IMR-90 (cell line): ENCODE data around the gene NARS2. TPM values are rescaled to one million over a fixed set of nuclear protein-coding genes. Genes with fewer than 3 reads are reported as not detected.

Experiments
- ATAC-seq: fragments of 200-7000 bp; cut with Tn5 transposase; 2 replicates; pipeline ENCODE4 v1.9.1; 2020; ENCODE audit warnings: low read depth, mild to moderate bottlenecking, moderate library complexity
- BruUV-seq: library from RNA; stranded (reverse); fragments of 400-500 nt; replicated peaks from 2 replicates; lab custom pipeline; 2021; lab: Mats Ljungman, UMichigan
- CTCF ChIA-PET: fragments of 300-600 bp; formaldehyde crosslinking; extraction: SDS; loops from one replicate; lab custom pipeline; 2021; ENCODE audit warnings: antibody characterized with exemption; lab: Yijun Ruan, JAX
- POLR2A ChIA-PET: fragments of 300-600 bp; sonication (Branson Sonifier 250); formaldehyde crosslinking; loops from one replicate; lab custom pipeline; 2022; ENCODE audit warnings: antibody characterized with exemption; ENCODE audit not compliant: unreplicated experiment; lab: Charles Lee
- DNase-seq: peaks from one replicate; pipeline ENCODE4 v3.0.0; 2013
- H2AFZ ChIP-seq: replicated peaks from 2 replicates; pipeline ENCODE3; 2013; ENCODE audit warnings: low read length, mild to moderate bottlenecking; ENCODE audit not compliant: poor library complexity
- H2AK5ac ChIP-seq: 2 replicates; pipeline ENCODE4 v1.6.1; 2013; ENCODE audit warnings: low read depth, low read length, inconsistent platforms
- H2AK9ac ChIP-seq: replicated peaks from 2 replicates; pipeline ENCODE3; 2013; ENCODE audit warnings: mild to moderate bottlenecking, low read depth, low read length, moderate library complexity; ENCODE audit not compliant: poor library complexity
- H2BK120ac ChIP-seq: 2 replicates; pipeline ENCODE4 v1.6.1; 2013; ENCODE audit warnings: low read depth, low read length, inconsistent platforms
- H2BK15ac ChIP-seq: 3 replicates; pipeline ENCODE4 v1.6.1; 2013; ENCODE audit warnings: low read depth, low read length, inconsistent platforms
- H2BK20ac ChIP-seq: 2 replicates; pipeline ENCODE4 v1.6.1; 2013; ENCODE audit warnings: low read depth, mild to moderate bottlenecking, inconsistent platforms, low read length, moderate library complexity
- H2BK5ac ChIP-seq: 2 replicates; pipeline ENCODE4 v1.6.1; 2013; ENCODE audit warnings: mild to moderate bottlenecking, low read depth, low read length, inconsistent platforms; ENCODE audit not compliant: poor library complexity, severe bottlenecking
- H3K14ac ChIP-seq: replicated peaks from 2 replicates; pipeline ENCODE4 v1.6.1; 2013; ENCODE audit warnings: low read depth, low read length, inconsistent platforms
- H3K18ac ChIP-seq: 2 replicates; pipeline ENCODE4 v1.6.1; 2013; ENCODE audit warnings: low read depth, low read length, control low read depth
- H3K23ac ChIP-seq: 2 replicates; pipeline ENCODE4 v1.6.1; 2013; ENCODE audit warnings: low read depth, low read length, inconsistent platforms
- H3K27ac ChIP-seq: 2 replicates; pipeline ENCODE4 v1.5.1; 2013; ENCODE audit warnings: mild to moderate bottlenecking, control low read depth, low read length; ENCODE audit not compliant: insufficient read depth
- H3K27me3 ChIP-seq: 2 replicates; pipeline ENCODE4 v1.6.1; 2013; ENCODE audit warnings: low read length; ENCODE audit not compliant: control insufficient read depth, insufficient read depth
- H3K36me3 ChIP-seq: 2 replicates; pipeline ENCODE4 v1.6.1; 2013; ENCODE audit warnings: low read length, mixed read lengths; ENCODE audit not compliant: control insufficient read depth, insufficient read depth
- H3K4ac ChIP-seq: 2 replicates; pipeline ENCODE4 v1.6.1; 2013; ENCODE audit warnings: low read depth, low read length, inconsistent platforms
- H3K4me1 ChIP-seq: 2 replicates; pipeline ENCODE4 v1.6.1; 2013; ENCODE audit warnings: low read length, mixed read lengths; ENCODE audit not compliant: control insufficient read depth, insufficient read depth
- H3K4me2 ChIP-seq: 2 replicates; pipeline ENCODE4 v1.6.1; 2013; ENCODE audit warnings: low read depth, mild to moderate bottlenecking, control low read depth, low read length, moderate library complexity
- H3K4me3 ChIP-seq: 2 replicates; pipeline ENCODE4 v1.5.1; 2013; ENCODE audit warnings: low read depth, mild to moderate bottlenecking, control low read depth, low read length, moderate library complexity; ENCODE audit not compliant: insufficient read depth
- H3K56ac ChIP-seq: 2 replicates; pipeline ENCODE4 v1.6.1; 2013; ENCODE audit warnings: low read length, inconsistent platforms; ENCODE audit not compliant: insufficient read depth; ENCODE audit errors: extremely low read depth
- H3K79me1 ChIP-seq, 2 experiments: 2 replicates each; pipeline ENCODE4 v1.6.1; 2013; ENCODE audit warnings: low read length in 2 of 2, inconsistent platforms in 1 of 2, low read depth in 1 of 2
- H3K9ac ChIP-seq: 2 replicates; pipeline ENCODE4 v1.6.1; 2013; ENCODE audit warnings: low read depth, low read length, control low read depth
- H3K9me1 ChIP-seq: 2 replicates; pipeline ENCODE4 v1.6.1; 2013; ENCODE audit warnings: low read length, inconsistent platforms; ENCODE audit not compliant: insufficient read depth
- H3K9me3 ChIP-seq: 2 replicates; pipeline ENCODE4 v1.6.1; 2013; ENCODE audit warnings: low read length; ENCODE audit not compliant: control insufficient read depth, insufficient read depth
- H4K20me1 ChIP-seq: 2 replicates; pipeline ENCODE4 v1.6.1; 2013; ENCODE audit warnings: low read length, inconsistent platforms; ENCODE audit not compliant: insufficient read depth
- H4K5ac ChIP-seq: 2 replicates; pipeline ENCODE4 v1.6.1; 2013; ENCODE audit warnings: mild to moderate bottlenecking, low read depth, low read length, control low read depth
- H4K8ac ChIP-seq, 2 experiments: 2 replicates each; pipeline ENCODE4 v1.6.1; 2013; ENCODE audit warnings: low read depth in 2 of 2, low read length in 2 of 2, control low read depth in 1 of 2, inconsistent platforms in 1 of 2
- H4K91ac ChIP-seq: 2 replicates; pipeline ENCODE4 v1.6.1; 2013; ENCODE audit warnings: low read depth, low read length, inconsistent platforms; ENCODE audit not compliant: insufficient read depth
- BHLHE40 ChIP-seq: fragments of 150-350 bp; IDR thresholded peaks from 2 replicates; pipeline ENCODE4 v1.6.1; 2016; ENCODE audit warnings: mild to moderate bottlenecking, low read depth, low read length
- CHD1 ChIP-seq: IDR thresholded peaks from 2 replicates; pipeline ENCODE4 v1.6.1; 2012; ENCODE audit warnings: low read depth, low read length, improper control_type of control experiment
- FOS ChIP-seq: fragments of 150-350 bp; IDR thresholded peaks from 2 replicates; pipeline ENCODE4 v1.6.1; 2016; ENCODE audit warnings: low read depth, low read length
- MAFK ChIP-seq: IDR thresholded peaks from 2 replicates; pipeline ENCODE4 v1.6.1; 2012; ENCODE audit warnings: low read depth, low read length, improper control_type of control experiment
- MAZ ChIP-seq: IDR thresholded peaks from 2 replicates; pipeline ENCODE4 v1.6.1; 2012; ENCODE audit warnings: low read depth, mild to moderate bottlenecking, low read length, improper control_type of control experiment, moderate library complexity, borderline replicate concordance
- MXI1 ChIP-seq: IDR thresholded peaks from 2 replicates; pipeline ENCODE4 v1.6.1; 2012; ENCODE audit warnings: low read depth, mild to moderate bottlenecking, low read length, moderate library complexity, borderline replicate concordance
- NFE2L2 ChIP-seq: fragments of 150-350 bp; IDR thresholded peaks from 2 replicates; pipeline ENCODE4 v1.6.1; 2016; ENCODE audit warnings: low read depth, mild to moderate bottlenecking, low read length
- POLR2A ChIP-seq: IDR thresholded peaks from 2 replicates; pipeline ENCODE4 v1.6.1; 2012; ENCODE audit warnings: mild to moderate bottlenecking, low read depth, low read length
- RAD21 ChIP-seq: IDR thresholded peaks from 2 replicates; pipeline ENCODE4 v1.6.1; 2012; ENCODE audit warnings: low read length, improper control_type of control experiment
- RCOR1 ChIP-seq: IDR thresholded peaks from 2 replicates; pipeline ENCODE4 v1.6.1; 2012; ENCODE audit warnings: mild to moderate bottlenecking, low read length, improper control_type of control experiment; ENCODE audit not compliant: insufficient replicate concordance
- RFX5 ChIP-seq: IDR thresholded peaks from 2 replicates; pipeline ENCODE4 v1.8.0; 2012; ENCODE audit warnings: low read depth, mild to moderate bottlenecking, low read length, moderate library complexity
- SMC3 ChIP-seq: fragments of 150-350 bp; IDR thresholded peaks from 2 replicates; pipeline ENCODE4 v1.6.1; 2016; ENCODE audit warnings: low read depth, mild to moderate bottlenecking, antibody characterized with exemption, low read length, moderate library complexity
- WGBS, 2 experiments: methylation state at CpG; one replicate each; pipeline versions ENCODE4 v1.1.5 to v1.1.7; 2013; ENCODE audit warnings: missing lambda C conversion rate in 2 of 2; ENCODE audit not compliant: insufficient read length in 1 of 2; ENCODE audit errors: extremely low coverage in 2 of 2; 5-methylcytosine and 5-hydroxymethylcytosine counted together
- dilution Hi-C: fragments of 300-500 bp; cut with HindIII; formaldehyde crosslinking; loops from one replicate; pipeline ENCODE4 v1.14.3; 2018; ENCODE audit warnings: low sequenced_read_pairs; ENCODE audit not compliant: unreplicated experiment
- in situ Hi-C: fragments of 300-500 bp; cut with MboI; formaldehyde crosslinking; loops from 3 replicates; pipeline ENCODE4 v1.14.3; 2019; ENCODE audit warnings: low sequenced_read_pairs, inconsistent platforms, mixed read lengths
- intact Hi-C: fragments of 100-400 bp; cut with micrococcal nuclease; formaldehyde crosslinking; loops from 2 replicates; pipeline ENCODE4 v1.10.0; 2022
- polyA plus RNA-seq, 3 experiments: library from polyadenylated mRNA; depleted of rRNA; stranded (reverse); fragments of >200 nt; gene quantifications; 2 replicates each; pipeline ENCODE4 v1.2.3, GENCODE V29; 2012; ENCODE audit warnings: low replicate concordance in 1 of 3
- total RNA-seq: library from RNA; depleted of rRNA; stranded (reverse); fragments of >200 nt; gene quantifications from 2 replicates; pipeline ENCODE4 v1.2.3, GENCODE V29; 2012
- TF ChIP-seq, protein P1 (sequence below): conservative IDR thresholded peaks from 2 replicates; pipeline ENCODE4 v1.5.1; 2012; ENCODE audit warnings: mild to moderate bottlenecking, low read depth, low read length, improper control_type of control experiment
- TF ChIP-seq, protein P2 (sequence below): fragments of 150-350 bp; IDR thresholded peaks from 2 replicates; pipeline ENCODE4 v1.6.1; 2017; ENCODE audit warnings: mild to moderate bottlenecking, antibody characterized with exemption, low read length, low read depth
- TF ChIP-seq, protein P3 (sequence below): fragments of 150-350 bp; IDR thresholded peaks from 2 replicates; pipeline ENCODE4 v1.6.1; 2016; ENCODE audit warnings: low read depth, mild to moderate bottlenecking, low read length, moderate library complexity, borderline replicate concordance

Gene NARS2
- total and polyA plus RNA-seq, 2 of the 4 experiments (the other 2 are of a cell fraction), result 8.0 to 15.8 TPM

DNA sequence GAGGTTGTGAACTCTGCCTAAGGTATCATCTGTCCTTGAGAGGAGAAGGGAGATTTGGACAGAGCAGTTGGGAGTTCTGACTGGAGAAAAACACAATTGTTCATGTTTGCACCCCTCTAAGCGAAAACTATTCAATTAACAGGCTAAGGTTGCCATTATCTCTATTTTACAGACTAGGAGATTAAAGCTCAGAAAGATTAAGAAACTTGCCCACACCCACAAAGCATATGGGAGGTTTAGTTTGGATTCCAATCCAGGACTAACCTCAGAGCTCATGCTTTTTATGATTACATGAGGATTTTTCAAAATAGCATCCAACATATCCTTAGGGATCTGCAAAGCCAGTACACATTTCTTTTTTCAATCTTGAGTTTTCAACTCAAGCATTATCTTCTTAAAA, 179.1 kb downstream of the NARS2 start:
- ChIA-PET CTCF (no interaction called here), POLR2A (no interaction called here)
- no peak overlapping the region for H2BK120ac ChIP-seq
- H3K18ac ChIP-seq, result no peak overlapping the region
- H3K27me3 ChIP-seq, result no peaks in the 10 kb centered on the region
- H3K4ac ChIP-seq, result no peak overlapping the region
- H3K9me1 ChIP-seq, result peaks cover 7% of the 10 kb centered on the region; the same call in 1 of the 2 replicates
- no peaks in the 10 kb centered on the region for H3K4me1 ChIP-seq
- no peak overlapping the region for H4K8ac ChIP-seq
- WGBS, 2 experiments, result no CpG with 5 or more reads among the region's 1 CpG
- H2AK9ac ChIP-seq, result no peak overlapping the region
- in situ Hi-C loops (no loop called here), intact Hi-C loops (no loop called here), dilution Hi-C loops (no loop called here)
- H3K56ac ChIP-seq, result no peak overlapping the region
- TF ChIP-seq MXI1, result no peak
- no peak for TF ChIP-seq MAZ
- TF ChIP-seq POLR2A, result no peak
- TF ChIP-seq SMC3, result no peak
- no peak for TF ChIP-seq RAD21
- no peak for TF ChIP-seq NFE2L2
- no peak for TF ChIP-seq CHD1
- TF ChIP-seq MAFK, result no peak
- TF ChIP-seq RCOR1, result no peak
- TF ChIP-seq, protein P1, sequence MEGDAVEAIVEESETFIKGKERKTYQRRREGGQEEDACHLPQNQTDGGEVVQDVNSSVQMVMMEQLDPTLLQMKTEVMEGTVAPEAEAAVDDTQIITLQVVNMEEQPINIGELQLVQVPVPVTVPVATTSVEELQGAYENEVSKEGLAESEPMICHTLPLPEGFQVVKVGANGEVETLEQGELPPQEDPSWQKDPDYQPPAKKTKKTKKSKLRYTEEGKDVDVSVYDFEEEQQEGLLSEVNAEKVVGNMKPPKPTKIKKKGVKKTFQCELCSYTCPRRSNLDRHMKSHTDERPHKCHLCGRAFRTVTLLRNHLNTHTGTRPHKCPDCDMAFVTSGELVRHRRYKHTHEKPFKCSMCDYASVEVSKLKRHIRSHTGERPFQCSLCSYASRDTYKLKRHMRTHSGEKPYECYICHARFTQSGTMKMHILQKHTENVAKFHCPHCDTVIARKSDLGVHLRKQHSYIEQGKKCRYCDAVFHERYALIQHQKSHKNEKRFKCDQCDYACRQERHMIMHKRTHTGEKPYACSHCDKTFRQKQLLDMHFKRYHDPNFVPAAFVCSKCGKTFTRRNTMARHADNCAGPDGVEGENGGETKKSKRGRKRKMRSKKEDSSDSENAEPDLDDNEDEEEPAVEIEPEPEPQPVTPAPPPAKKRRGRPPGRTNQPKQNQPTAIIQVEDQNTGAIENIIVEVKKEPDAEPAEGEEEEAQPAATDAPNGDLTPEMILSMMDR, result no peak
- TF ChIP-seq FOS, result no peak
- TF ChIP-seq, protein P2, sequence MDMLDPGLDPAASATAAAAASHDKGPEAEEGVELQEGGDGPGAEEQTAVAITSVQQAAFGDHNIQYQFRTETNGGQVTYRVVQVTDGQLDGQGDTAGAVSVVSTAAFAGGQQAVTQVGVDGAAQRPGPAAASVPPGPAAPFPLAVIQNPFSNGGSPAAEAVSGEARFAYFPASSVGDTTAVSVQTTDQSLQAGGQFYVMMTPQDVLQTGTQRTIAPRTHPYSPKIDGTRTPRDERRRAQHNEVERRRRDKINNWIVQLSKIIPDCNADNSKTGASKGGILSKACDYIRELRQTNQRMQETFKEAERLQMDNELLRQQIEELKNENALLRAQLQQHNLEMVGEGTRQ, result no peak
- no peak for TF ChIP-seq BHLHE40
- TF ChIP-seq, protein P3, sequence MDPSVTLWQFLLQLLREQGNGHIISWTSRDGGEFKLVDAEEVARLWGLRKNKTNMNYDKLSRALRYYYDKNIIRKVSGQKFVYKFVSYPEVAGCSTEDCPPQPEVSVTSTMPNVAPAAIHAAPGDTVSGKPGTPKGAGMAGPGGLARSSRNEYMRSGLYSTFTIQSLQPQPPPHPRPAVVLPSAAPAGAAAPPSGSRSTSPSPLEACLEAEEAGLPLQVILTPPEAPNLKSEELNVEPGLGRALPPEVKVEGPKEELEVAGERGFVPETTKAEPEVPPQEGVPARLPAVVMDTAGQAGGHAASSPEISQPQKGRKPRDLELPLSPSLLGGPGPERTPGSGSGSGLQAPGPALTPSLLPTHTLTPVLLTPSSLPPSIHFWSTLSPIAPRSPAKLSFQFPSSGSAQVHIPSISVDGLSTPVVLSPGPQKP, result no peak
- TF ChIP-seq RFX5, result no peak
- no peak overlapping the region for H2BK20ac ChIP-seq
- no peak overlapping the region for H4K5ac ChIP-seq
- no TSS peak for BruUV-seq
- peaks cover 32 to 45% of the 10 kb centered on the region in 2 experiments for H3K79me1 ChIP-seq
- no peaks in the 10 kb centered on the region; the same call in 1 of the 2 replicates for H4K20me1 ChIP-seq
- H4K91ac ChIP-seq, result no peak overlapping the region
- H2AFZ ChIP-seq, result no peak overlapping the region
- no peak overlapping the region for H2BK15ac ChIP-seq
- no peak overlapping the region for H2BK5ac ChIP-seq
- no peak for ATAC-seq
- no peak overlapping the region for H3K4me3 ChIP-seq
- no peak overlapping the region for H3K4me2 ChIP-seq
- H3K27ac ChIP-seq, result no peak overlapping the region
- H3K14ac ChIP-seq, result no peak overlapping the region
- H3K23ac ChIP-seq, result no peak overlapping the region
- no peaks in the 10 kb centered on the region for H3K9me3 ChIP-seq
- no peak overlapping the region for H2AK5ac ChIP-seq
- DNase-seq, result no peak
- H3K36me3 ChIP-seq, result no peaks in the 10 kb centered on the region
- no peak overlapping the region for H3K9ac ChIP-seq
